GM20431 (cell line): ENCODE results near the gene NEBL.
"Not testable (repeated sequence)": the region's sequence is repeated elsewhere in the genome, so short reads cannot be mapped to it uniquely, and the experiment has no call there.

Experiments
- in situ Hi-C: fragments of 300-500 bp; cut with MseI, MboI; formaldehyde crosslinking; loops from one replicate; pipeline ENCODE4 v1.15.0; 2020; ENCODE audit warnings: low sequenced_read_pairs; ENCODE audit not compliant: unreplicated experiment

The NEBL gene

GRCh38 chr10:20897146-20897825 is at the start of gene NEBL:
NEBL (minus strand) TSS chr10:20897311; CDS start chr10:20897205, 106 bp downstream.
- in situ Hi-C loops, result loop anchor here (25.0 kb wide), 1 partner anchor 115 kb away; no protein-coding TSS in a partner anchor

- in situ Hi-C loops, result no loop called here
Observed at GRCh38 chr10:20945546-20946332, 48.6 kb upstream of the NEBL start.

GRCh38 chr10:20944789-20945502 is 47.8 kb upstream of the NEBL start:
- in situ Hi-C loops, result no loop called here

GRCh38 chr10:20939414-20939813 is 42.3 kb upstream of the NEBL start:
- in situ Hi-C loops, result not testable (repeated sequence)

GRCh38 chr10:20936396-20936795 is 39.3 kb upstream of the NEBL start:
- in situ Hi-C loops, result no loop called here

GRCh38 chr10:20935931-20936330 is 38.8 kb upstream of the NEBL start:
- in situ Hi-C loops, result no loop called here

- in situ Hi-C loops, result no loop called here
Observed at GRCh38 chr10:20935301-20935700, 38.2 kb upstream of the NEBL start.

- in situ Hi-C loops, result no loop called here
Observed at GRCh38 chr10:20933705-20934104, 36.6 kb upstream of the NEBL start.

GRCh38 chr10:20932606-20933126 is 35.6 kb upstream of the NEBL start:
- in situ Hi-C loops, result no loop called here

- in situ Hi-C loops, result no loop called here
Observed at GRCh38 chr10:20931156-20931795, 34.2 kb upstream of the NEBL start.

GRCh38 chr10:20927456-20927855 is 30.3 kb upstream of the NEBL start:
- in situ Hi-C loops, result no loop called here

- in situ Hi-C loops, result no loop called here
Observed at GRCh38 chr10:20922451-20922850, 25.3 kb upstream of the NEBL start.

- in situ Hi-C loops, result no loop called here
Observed at GRCh38 chr10:20922033-20922432, 24.9 kb upstream of the NEBL start.

GRCh38 chr10:20920061-20920460 is 22.9 kb upstream of the NEBL start:
- in situ Hi-C loops, result no loop called here

- in situ Hi-C loops, result no loop called here
Observed at GRCh38 chr10:20919481-20919880, 22.4 kb upstream of the NEBL start.

- in situ Hi-C loops, result no loop called here
Observed at GRCh38 chr10:20916976-20917375, 19.9 kb upstream of the NEBL start.

GRCh38 chr10:20912969-20913368 is 15.9 kb upstream of the NEBL start:
- in situ Hi-C loops, result no loop called here

GRCh38 chr10:20911626-20912025 is 14.5 kb upstream of the NEBL start:
- in situ Hi-C loops, result no loop called here

- in situ Hi-C loops, result no loop called here
Observed at GRCh38 chr10:20909801-20910200, 12.7 kb upstream of the NEBL start.

- in situ Hi-C loops, result no loop called here
Observed at GRCh38 chr10:20908391-20908790, 11.3 kb upstream of the NEBL start.
